Measurements from ENCODE around the gene CENPO.
"Not testable (repeated sequence)": the region's sequence is repeated elsewhere in the genome, so short reads cannot be mapped to it uniquely, and the experiment has no call there.

Gene CENPO

DNA sequence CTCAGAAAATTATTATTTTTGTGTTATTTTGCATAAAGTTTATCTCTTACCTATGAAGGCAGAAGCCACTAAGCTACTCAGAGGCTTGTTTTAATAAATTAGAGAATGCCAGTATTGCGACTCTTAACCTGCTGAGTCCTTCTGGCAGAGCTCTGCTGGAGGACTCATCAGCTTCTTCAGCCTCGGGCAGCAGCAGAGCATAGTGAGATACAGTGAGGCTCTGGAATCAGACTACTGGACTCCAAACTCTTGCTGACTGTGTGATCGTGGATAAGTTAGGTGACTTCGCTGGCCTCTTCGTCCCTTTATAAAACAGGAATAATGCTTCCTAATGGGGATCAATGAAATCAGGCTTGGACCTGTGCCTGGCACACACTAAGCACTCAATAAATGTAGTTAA is 1.8 kb upstream of the CENPO start:
- DNase-seq, result no peak

- no peak for DNase-seq
Measured at GRCh38 chr2:24792542-24792873, 717 bp upstream of the CENPO start.

- no peak for DNase-seq
Measured at GRCh38 chr2:24793761-24794435, 673 bp downstream of the CENPO start.

GRCh38 chr2:24797644-24798043 is 4.4 kb downstream of the CENPO start:
- DNase-seq, result no peak

GRCh38 chr2:24800487-24800886 is 7.3 kb downstream of the CENPO start:
- not testable (repeated sequence) for DNase-seq

- DNase-seq, result not testable (repeated sequence)
Measured at GRCh38 chr2:24805811-24806660, 12.8 kb downstream of the CENPO start.

DNA sequence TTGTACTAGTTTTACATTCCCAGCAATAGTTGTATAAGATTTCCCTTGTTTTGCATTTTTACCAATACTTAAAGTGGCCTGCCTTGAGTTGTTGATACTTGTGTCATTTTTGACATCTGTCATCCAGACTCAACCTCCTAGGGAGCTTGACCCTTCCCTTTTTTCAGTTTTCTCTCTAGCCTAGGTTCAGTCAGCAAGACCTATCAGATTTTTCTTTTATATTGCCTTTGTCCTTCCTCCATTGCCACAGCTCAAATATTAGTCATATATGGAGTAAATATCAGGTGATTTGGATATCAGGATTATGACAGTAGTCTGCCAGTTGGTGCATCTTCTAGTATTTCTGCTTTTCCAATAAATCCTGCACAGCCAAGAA is 13.4 kb downstream of the CENPO start:
- no peak for DNase-seq

DNA sequence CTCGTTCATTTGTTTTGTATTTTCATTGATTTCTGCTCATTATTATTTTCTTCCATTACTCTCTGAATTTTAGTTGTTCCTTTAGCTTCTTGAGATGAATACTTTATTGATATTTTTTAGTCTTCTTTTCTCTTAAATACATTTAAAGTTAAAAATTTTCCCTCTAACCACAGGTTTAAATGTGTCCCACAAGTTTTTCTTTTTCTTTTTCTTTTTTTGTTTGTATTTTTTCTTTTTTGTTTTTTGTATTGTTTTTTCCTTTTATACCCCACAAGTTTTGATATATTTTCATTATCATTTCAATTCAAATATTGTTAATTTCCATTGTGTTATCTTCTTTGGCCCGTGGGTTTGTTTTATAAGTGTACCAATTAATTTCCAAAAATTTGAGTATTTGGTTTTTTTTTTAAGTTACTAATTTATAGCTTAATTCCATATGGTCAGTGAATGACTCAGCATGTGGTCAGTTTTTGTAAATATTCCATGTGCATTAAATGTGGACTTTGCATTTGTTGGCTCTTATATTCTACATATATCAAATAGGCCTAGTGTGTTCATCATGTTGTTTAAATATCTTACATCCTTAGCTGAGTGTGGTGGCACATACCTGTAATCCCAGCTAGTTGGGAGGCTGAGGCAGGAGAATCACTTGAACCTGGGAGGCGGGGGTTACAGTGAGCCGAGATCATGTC is 16.2 kb downstream of the CENPO start:
- DNase-seq, result no peak

- DNase-seq, result no peak
Measured at GRCh38 chr2:24813691-24814137, 20.5 kb downstream of the CENPO start.

GRCh38 chr2:24814516-24814915 is 21.3 kb downstream of the CENPO start:
- DNase-seq, result no peak

DNA sequence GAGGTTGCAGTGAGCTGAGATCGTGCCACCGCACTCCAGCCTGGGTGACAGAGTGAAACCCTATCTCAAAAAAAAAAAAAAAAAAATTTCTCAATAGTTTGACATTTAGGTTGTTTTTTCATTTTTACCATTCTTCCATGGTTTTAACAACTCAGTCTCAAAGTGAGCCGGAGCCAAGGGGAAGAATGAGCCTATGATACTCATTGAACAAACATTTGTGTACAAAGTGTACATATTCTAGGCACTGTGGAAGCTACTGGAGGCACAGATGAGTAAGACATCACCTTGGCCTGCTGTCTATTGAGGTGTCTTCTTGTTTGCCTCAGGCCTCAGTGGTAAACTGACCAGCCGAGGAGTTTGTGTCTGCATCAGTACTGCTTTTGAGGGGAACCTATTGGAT is 21.9 kb downstream of the CENPO start:
- no peak for DNase-seq

- no peak for DNase-seq
Measured at GRCh38 chr2:24816404-24816803, 23.2 kb downstream of the CENPO start.

DNA sequence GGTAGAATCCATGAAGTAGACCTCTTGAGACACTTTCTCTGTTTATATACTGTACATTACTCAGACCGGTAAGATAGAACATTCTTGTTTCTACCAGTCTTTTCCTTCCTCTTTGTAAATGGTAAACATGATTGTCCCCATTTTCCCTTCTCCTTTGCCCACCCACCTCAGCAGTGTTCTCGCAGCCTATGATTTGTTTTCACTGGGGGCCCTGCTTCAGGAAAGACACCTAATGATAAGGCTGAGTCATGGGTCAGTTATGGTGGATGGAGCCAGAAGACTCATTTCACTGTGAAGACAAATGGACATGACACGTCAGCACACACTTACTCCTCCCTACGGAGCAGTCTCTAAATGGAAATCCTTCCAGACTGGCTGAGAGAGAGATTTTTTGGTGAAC is 23.7 kb downstream of the CENPO start:
- no peak for DNase-seq

- DNase-seq, result no peak
Measured at GRCh38 chr2:24818721-24819167, 25.5 kb downstream of the CENPO start.

DNA sequence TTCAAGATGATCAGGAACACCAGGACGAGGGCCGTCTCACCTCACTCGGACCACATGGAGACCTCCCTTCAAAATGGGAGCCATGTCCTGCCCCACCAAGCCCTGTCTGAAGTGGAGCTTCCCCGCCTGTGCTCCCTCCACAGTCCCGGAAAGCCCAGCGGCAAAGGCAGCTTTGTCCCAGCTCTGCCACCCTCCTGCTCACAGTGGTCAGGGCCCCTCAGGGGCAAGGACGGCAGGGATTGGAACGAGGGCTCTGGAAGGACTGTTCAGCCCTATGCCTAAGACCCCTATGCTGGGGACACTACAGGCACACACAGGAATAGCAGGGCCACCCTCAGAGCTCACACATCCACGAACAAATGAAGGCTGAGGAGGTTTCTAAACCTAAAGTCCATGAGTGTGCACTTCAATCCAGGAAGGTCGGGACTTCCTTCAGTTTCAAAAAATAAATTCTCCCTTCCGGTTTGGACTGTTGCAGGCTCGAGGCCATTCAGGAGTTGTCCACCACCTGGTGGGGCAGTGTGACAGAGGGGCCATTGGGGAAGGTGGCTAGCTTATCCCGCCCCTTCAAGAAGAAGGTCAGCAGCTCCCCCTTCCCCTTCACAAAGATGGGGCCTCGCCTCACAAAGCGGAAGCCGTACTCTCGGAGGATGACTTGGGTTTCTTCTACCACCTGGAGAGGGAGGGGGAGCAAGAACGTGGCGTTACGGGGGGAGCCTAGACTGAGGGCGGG is 26.4 kb downstream of the CENPO start:
- no peak for DNase-seq

DNA sequence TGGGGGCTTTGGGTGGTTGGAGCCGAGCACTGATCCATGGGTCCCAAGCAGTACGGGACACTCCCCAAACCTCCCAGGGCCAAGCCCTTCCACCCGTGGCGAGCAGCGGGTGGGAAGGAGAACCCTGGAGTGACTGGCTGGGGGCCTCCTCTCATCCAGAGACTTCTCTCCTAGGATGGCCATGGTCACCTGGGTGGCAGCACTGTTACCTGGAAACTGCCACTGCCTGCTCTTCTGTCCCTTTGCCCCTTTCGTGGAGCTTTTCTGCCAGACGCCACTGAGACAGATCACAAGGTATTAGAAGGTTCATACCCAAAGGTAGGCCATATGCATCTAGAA is 26.9 kb downstream of the CENPO start:
- no peak for DNase-seq

DNA sequence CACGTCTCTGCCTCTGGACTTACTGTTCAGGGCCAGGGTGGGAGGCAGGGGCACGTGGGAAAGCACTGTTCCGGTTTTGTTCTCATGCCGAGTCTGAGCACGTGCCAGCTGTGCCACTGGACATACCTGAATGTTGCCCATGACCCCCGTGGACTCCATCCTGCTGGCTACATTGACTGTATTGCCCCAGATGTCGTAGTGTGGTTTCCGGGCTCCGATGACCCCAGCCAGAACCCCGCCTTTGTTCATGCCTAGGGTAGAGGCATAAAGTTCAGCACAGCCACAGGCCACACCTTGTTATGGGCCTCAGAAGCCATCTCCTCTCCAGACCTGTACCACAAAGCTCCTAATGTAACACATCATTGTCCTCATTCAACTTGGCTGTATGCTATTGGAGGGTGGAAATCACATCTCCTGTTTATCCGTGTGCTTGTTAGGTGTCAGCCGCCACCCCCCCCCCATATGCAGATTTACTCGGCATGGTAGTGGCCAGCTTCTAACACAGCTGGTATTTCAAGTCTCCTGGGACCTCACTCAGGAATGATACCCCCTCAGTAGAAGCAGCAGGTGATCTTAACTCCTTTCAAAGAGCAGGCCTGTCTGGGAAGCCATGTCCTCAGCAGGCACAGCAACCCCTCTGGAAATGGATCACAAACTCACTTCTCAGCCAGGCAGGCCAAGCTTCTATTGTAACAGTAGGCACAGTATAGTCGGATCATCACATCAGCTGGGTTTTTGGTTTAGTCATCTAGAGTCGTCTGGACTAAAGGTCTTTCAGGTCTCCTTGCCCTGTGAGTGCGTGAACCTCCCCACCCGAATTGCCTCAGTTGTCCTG is 27.6 kb downstream of the CENPO start:
- no peak for DNase-seq

DNA sequence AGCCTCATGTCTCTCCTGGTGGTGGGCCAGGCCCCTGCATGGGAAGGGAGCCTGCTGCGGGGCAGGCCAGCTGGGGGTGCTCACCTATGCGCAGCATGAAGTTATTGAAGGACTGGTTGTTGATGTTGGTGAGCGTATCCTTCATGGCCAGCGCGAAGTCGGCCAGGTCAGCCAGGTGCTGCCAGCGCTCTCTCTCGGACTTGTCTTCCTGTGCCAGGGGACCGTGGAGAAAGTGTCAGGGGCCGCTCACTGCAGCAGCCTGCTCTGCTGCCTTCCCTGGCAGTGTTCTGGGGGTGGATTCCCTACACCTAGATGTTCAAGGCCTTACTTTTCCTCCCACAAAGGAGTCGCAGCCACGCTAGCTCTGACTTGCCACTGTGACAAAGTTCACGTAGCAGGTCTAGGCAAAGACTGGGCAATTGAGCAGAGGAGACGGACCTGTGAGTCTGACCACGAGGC is 28.2 kb downstream of the CENPO start:
- no peak for DNase-seq

DNA sequence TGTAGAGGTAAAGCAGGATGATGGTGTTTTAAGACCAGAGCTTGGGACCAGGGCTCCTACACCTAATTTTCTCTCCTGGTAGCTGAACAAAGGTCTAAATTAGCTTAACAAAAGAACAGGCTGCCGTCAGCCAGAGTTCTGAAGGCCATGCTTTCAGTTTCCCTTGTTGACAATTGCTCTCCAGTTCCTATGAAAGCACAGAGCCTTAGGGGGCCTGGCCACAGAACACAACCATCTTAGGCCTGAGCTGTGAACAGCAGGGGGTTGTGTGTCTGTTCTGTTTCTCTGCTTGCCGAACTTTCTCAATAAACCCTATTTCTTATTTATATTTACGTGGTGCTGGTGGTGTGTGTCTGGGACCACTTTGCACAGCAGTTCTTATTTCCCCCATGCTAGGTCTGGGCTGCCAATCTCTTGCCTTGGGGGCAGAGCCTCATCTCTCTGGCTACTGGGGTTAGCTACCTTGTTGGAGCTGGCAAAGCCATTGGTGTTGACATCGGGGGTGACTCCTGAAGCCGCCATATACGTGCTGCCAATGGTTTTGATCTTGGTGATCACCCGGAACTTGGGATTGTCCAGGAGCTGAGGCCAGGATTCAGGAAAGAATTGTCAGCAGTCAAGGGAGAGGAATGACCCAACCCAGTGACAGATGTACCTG is 29.0 kb downstream of the CENPO start:
- no peak for DNase-seq

- DNase-seq, result no peak
Measured at GRCh38 chr2:24824071-24824588, 30.9 kb downstream of the CENPO start.

All from activated CD4-positive, CD25-positive, alpha-beta regulatory T cell (primary cell).